ENCODE results near the gene FAM83B. TPM values are rescaled to one million over a fixed set of nuclear protein-coding genes. Genes with fewer than 3 reads are reported as not detected.

The FAM83B gene
- polyA plus RNA-seq, 2 of the 4 experiments (the other 2 are of a cell fraction): 0.03 to 0.09 TPM

DNA sequence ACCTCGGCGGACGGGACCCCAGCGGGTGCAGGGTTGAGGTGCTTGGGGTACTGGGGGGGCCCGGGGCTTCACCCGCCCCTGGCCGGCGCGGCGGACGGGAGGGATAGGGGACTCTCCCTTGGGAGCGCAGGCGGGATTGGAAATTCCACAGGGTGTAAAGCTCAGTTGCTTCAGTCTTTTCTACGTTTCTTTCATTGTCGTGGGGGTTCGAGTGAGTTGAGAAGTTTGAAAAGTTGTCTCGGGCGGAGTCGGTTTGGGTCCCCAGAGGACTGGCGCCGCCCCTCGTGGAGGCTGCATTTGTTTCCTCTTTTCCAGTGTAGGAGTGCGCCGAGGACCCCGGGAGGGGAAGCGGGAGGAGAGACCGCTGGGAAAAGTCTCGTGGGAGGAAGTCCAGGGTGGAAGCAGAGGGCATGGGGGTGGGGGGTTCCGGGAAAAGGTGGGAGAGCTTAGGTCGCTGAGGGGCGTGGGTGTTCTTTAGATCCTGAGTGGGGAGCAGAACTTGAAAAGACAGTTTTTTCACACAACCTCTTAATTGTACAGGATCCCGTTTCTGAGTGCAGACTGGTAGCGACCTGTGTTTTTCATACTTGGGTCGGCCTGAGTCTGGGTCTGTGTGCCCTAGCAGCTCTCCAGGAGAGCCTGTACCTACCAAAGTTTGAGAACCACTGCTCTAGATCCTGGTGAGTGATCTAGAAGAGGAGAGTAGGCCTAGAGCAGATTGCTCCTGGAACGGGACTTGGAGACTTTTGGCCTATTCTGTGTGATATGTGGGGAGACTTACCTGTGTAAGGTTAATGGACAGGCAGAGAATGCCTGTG, 495 bp downstream of the FAM83B start:
- no peaks in the 10 kb centered on the region for H3K4me1 ChIP-seq
- peak overlapping the region in 1 of 2 experiments; percentile 77; a peak in 3 of 6 replicates for H3K27ac ChIP-seq
- FAIRE-seq (no peak), ATAC-seq (peak; percentile 47 to 55), DNase-seq (ENCODE audit: low read depth in 1 of 2, low spot score in 1 of 2) (no peak)
- H3K4me2 ChIP-seq: peak overlapping the region; percentile 90
- ChIA-PET POLR2A (no interaction called here), CTCF (no interaction called here)
- 65% methylated on average over 7 of the region's 35 CpGs for WGBS (ENCODE audit: missing lambda C conversion rate)
- H3K9me3 ChIP-seq: no peaks in the 10 kb centered on the region
- peak overlapping the region; percentile 53 for H3K4me3 ChIP-seq
- TF ChIP-seq MYC (IDR thresholded peaks at IDR 0.05; ENCODE audit: borderline replicate concordance, low read length) (no peak), ZNF302 (CRISPR knock-in tag; IDR thresholded peaks at IDR 0.05) (no peak)

DNA sequence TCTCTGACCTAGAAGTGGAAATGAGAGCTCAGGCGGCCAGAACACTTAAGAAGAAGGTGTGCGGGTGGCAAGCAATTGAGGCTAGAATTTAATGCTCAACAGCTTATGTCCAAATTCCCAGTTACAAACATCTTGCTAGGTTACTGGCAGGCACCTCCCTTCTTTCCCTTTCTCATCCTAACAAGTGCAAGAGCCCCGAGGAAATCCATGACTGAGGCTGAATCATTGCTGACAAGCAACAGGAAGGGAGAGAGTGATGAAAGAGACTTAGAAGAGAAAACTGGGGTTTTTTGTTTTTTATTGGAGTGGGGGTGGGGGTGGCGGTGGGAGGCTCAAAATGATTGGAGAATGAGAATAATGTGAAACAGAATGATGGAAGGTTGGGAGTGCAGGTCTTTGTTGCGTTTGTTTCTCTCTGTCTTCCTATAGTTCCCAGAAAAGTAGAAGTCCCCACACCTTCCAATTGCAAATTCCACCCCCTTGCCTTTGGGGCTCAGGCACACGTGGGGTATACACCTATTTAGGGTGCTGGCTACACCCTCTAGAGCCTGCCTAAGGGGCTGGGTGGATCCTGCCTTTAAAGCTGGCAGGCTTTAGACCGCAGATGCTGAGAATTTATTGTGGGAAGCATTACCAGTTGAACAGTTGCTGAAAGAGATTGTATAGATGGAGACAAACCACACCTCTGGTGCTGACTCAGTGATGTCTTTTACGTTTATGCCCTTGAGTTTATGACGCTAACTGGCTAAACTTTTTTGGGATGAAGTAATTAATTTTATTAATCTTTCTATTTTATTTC, 1.4 kb downstream of the FAM83B start:
- POLR2A ChIA-PET: no interaction called here

DNA sequence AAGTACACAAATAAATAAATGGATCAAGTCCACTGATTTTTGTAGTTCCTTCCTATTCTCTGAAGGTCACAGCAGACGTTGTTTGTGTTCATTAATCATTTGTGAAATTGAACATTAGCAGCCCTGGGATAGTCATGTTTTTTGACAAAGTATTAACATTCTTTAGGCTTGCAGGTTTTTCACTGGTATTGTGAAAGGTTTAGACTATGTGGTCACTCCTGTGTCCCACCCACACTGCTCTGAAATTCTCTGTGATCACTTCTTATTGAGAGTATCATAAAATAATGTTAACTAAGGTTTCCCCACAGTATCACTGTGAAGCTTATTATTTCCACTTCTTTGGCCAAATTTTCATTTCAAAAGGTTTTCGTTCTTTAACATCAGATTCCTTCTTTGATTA, 3.5 kb downstream of the FAM83B start:
- Histone ChIP-seq H3K4me2 (no peak overlapping the region), H3K9me3 (no peaks in the 10 kb centered on the region), H3K27ac (no peak overlapping the region), H3K4me1 (no peaks in the 10 kb centered on the region), H3K4me3 (no peak overlapping the region)
- no peak for TF ChIP-seq NFE2L2 (conservative IDR thresholded peaks at IDR 0.05; ENCODE audit: low read length)
- TF ChIP-seq, protein P1, sequence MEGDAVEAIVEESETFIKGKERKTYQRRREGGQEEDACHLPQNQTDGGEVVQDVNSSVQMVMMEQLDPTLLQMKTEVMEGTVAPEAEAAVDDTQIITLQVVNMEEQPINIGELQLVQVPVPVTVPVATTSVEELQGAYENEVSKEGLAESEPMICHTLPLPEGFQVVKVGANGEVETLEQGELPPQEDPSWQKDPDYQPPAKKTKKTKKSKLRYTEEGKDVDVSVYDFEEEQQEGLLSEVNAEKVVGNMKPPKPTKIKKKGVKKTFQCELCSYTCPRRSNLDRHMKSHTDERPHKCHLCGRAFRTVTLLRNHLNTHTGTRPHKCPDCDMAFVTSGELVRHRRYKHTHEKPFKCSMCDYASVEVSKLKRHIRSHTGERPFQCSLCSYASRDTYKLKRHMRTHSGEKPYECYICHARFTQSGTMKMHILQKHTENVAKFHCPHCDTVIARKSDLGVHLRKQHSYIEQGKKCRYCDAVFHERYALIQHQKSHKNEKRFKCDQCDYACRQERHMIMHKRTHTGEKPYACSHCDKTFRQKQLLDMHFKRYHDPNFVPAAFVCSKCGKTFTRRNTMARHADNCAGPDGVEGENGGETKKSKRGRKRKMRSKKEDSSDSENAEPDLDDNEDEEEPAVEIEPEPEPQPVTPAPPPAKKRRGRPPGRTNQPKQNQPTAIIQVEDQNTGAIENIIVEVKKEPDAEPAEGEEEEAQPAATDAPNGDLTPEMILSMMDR (IDR thresholded peaks at IDR 0.05): no peak
- DNase-seq (ENCODE audit: low read depth in 1 of 2, low spot score in 1 of 2): no peak
- ATAC-seq: no peak
- ChIA-PET CTCF (no interaction called here), POLR2A (no interaction called here)
- 36% methylated on average over 2 of the region's 2 CpGs for WGBS (ENCODE audit: missing lambda C conversion rate)
- FAIRE-seq: no peak

More for the DNA sequence above, 1.4 kb downstream of the FAM83B start:
- FAIRE-seq (no peak), DNase-seq (ENCODE audit: low read depth in 1 of 2, low spot score in 1 of 2) (no peak), ATAC-seq (no peak)
- WGBS (ENCODE audit: missing lambda C conversion rate): 45% methylated on average over 8 of the region's 9 CpGs
- Histone ChIP-seq H3K4me3 (no peak overlapping the region), H3K4me2 (no peak overlapping the region; the same call in 2 of the 3 replicates), H3K4me1 (no peaks in the 10 kb centered on the region), H3K27ac (no peak overlapping the region), H3K9me3 (no peaks in the 10 kb centered on the region)
- TF ChIP-seq HOXB13 (CRISPR knock-in tag; IDR thresholded peaks at IDR 0.05; ENCODE audit: low read depth): no peak
- TF ChIP-seq, protein P2, sequence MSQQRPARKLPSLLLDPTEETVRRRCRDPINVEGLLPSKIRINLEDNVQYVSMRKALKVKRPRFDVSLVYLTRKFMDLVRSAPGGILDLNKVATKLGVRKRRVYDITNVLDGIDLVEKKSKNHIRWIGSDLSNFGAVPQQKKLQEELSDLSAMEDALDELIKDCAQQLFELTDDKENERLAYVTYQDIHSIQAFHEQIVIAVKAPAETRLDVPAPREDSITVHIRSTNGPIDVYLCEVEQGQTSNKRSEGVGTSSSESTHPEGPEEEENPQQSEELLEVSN (IDR thresholded peaks at IDR 0.05; ENCODE audit: borderline replicate concordance, low read depth): no peak
- TF ChIP-seq FOSB (CRISPR knock-in tag; IDR thresholded peaks at IDR 0.05): no peak
- TF ChIP-seq MAZ (IDR thresholded peaks at IDR 0.05; ENCODE audit: borderline replicate concordance, low read depth, low read length): no peak
- TF ChIP-seq KDM5A (IDR thresholded peaks at IDR 0.05): no peak
- no peak for TF ChIP-seq ESRRA (IDR thresholded peaks at IDR 0.05; ENCODE audit: borderline replicate concordance, low read length)
- no peak for TF ChIP-seq JUN (IDR thresholded peaks at IDR 0.05)
- TF ChIP-seq, protein P3, sequence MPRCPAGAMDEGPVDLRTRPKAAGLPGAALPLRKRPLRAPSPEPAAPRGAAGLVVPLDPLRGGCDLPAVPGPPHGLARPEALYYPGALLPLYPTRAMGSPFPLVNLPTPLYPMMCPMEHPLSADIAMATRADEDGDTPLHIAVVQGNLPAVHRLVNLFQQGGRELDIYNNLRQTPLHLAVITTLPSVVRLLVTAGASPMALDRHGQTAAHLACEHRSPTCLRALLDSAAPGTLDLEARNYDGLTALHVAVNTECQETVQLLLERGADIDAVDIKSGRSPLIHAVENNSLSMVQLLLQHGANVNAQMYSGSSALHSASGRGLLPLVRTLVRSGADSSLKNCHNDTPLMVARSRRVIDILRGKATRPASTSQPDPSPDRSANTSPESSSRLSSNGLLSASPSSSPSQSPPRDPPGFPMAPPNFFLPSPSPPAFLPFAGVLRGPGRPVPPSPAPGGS (IDR thresholded peaks at IDR 0.05): no peak
- no peak for TF ChIP-seq EHMT2 (IDR thresholded peaks at IDR 0.05; ENCODE audit: low read depth)
- TF ChIP-seq, protein P1 (IDR thresholded peaks at IDR 0.05): no peak
- TF ChIP-seq, protein P4, sequence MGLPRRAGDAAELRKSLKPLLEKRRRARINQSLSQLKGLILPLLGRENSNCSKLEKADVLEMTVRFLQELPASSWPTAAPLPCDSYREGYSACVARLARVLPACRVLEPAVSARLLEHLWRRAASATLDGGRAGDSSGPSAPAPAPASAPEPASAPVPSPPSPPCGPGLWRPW (IDR thresholded peaks at IDR 0.05): no peak
- TF ChIP-seq JUNB (IDR thresholded peaks at IDR 0.05): no peak
- TF ChIP-seq KDM1A (IDR thresholded peaks at IDR 0.05; ENCODE audit: low read depth): no peak
- TF ChIP-seq, protein P5, sequence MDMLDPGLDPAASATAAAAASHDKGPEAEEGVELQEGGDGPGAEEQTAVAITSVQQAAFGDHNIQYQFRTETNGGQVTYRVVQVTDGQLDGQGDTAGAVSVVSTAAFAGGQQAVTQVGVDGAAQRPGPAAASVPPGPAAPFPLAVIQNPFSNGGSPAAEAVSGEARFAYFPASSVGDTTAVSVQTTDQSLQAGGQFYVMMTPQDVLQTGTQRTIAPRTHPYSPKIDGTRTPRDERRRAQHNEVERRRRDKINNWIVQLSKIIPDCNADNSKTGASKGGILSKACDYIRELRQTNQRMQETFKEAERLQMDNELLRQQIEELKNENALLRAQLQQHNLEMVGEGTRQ (IDR thresholded peaks at IDR 0.05): no peak
- no peak for TF ChIP-seq FOSL2 (IDR thresholded peaks at IDR 0.05)
- no peak for TF ChIP-seq FOSL2 (CRISPR knock-in tag; IDR thresholded peaks at IDR 0.05)
- no peak for TF ChIP-seq ZC3H11A (IDR thresholded peaks at IDR 0.05)
- CTCF ChIA-PET: no interaction called here

Data from A549 (cell line).